AG04449 (cell line): ENCODE data around the gene FRMD4A.

Experiments
- CTCF ChIA-PET: fragments of 350-600 bp; formaldehyde crosslinking; extraction: SDS; loops from one replicate; lab custom pipeline; 2021; ENCODE audit warnings: antibody characterized with exemption; lab: Yijun Ruan, JAX
- POLR2A ChIA-PET: fragments of 400-600, 350-600 bp; formaldehyde crosslinking; extraction: SDS; loops from one replicate; lab custom pipeline; 2020; ENCODE audit warnings: antibody characterized with exemption, inconsistent platforms; lab: Yijun Ruan, JAX
- DNase-seq: peaks from one replicate; pipeline ENCODE4 v3.0.0-alpha.2; 2010; ENCODE audit warnings: low read depth, low spot score
- H3K4me3 ChIP-seq: 2 replicates; pipeline ENCODE4 v1.5.1; 2011; ENCODE audit warnings: low read depth, mild to moderate bottlenecking, control low read depth, low read length
- TF ChIP-seq, protein P1 (sequence below): IDR thresholded peaks from one replicate; pipeline ENCODE4 v1.5.1; 2011; ENCODE audit warnings: mild to moderate bottlenecking, moderate library complexity, low read length, control low read depth, inconsistent platforms; ENCODE audit not compliant: insufficient read depth; ENCODE audit errors: missing control alignments

Gene FRMD4A

DNA sequence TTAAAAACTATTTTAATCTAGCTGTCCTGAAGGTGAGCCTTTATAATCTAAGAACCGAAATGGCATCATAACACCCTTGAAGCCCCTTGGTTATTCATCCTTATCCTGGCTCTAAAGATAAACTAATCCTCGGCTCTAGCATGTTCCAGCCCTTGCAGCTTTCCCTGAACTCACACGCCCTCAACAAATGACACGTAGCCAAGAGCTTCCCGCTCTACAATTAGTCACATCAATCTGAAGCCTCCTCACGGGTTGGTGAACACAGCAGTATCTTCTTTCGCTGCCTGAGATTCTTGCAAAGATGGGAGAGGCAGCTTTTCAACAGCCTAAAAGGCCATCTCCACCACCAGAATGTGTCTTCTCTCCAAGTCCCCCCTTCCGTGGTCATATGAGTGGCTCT, 4.1 kb downstream of the FRMD4A start:
- POLR2A ChIA-PET, result no interaction called here
- DNase-seq, result no peak
- CTCF ChIA-PET, result no interaction called here

DNA sequence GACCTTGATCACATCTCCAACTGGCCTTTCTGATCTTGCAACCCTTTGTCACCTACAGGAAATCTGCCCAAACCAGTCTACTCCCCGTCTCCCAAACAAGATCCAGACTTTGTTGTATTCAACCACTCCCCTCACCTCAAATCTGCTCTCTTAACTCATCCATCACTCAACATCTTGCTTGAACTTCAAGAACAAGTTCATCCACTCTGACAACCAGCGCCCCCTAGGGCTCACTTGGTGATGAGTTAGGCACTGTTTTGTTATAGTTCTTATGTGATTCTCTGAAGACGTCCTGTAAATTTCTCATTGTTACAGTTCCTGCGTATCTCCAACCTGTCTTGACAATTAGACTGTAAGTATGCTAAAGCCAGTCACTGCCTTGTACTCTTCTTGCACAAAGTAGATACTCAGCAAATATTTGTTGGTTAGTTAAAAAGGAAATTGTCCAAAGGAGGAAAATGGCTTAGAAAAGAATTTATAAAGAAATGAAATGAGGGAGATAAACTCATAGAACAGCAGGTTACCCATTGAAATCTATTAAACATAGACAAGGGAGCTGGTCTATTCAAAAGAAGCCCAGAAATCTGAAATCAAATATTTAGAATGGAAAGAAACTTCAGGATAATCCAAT, 5.3 kb downstream of the FRMD4A start:
- H3K4me3 ChIP-seq, result no peak overlapping the region
- CTCF ChIA-PET, result no interaction called here
- DNase-seq, result no peak
- POLR2A ChIA-PET, result no interaction called here
- TF ChIP-seq, protein P1, sequence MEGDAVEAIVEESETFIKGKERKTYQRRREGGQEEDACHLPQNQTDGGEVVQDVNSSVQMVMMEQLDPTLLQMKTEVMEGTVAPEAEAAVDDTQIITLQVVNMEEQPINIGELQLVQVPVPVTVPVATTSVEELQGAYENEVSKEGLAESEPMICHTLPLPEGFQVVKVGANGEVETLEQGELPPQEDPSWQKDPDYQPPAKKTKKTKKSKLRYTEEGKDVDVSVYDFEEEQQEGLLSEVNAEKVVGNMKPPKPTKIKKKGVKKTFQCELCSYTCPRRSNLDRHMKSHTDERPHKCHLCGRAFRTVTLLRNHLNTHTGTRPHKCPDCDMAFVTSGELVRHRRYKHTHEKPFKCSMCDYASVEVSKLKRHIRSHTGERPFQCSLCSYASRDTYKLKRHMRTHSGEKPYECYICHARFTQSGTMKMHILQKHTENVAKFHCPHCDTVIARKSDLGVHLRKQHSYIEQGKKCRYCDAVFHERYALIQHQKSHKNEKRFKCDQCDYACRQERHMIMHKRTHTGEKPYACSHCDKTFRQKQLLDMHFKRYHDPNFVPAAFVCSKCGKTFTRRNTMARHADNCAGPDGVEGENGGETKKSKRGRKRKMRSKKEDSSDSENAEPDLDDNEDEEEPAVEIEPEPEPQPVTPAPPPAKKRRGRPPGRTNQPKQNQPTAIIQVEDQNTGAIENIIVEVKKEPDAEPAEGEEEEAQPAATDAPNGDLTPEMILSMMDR, result peak; percentile 29

More for the DNA sequence above, 4.1 kb downstream of the FRMD4A start:
- H3K4me3 ChIP-seq, result no peak overlapping the region
- TF ChIP-seq, protein P1, result no peak

- ChIA-PET CTCF (no interaction called here), POLR2A (no interaction called here)
- no peak overlapping the region for H3K4me3 ChIP-seq
- no peak for DNase-seq
- TF ChIP-seq, protein P1, result no peak
Measured at GRCh38 chr10:14322526-14323188, 8.1 kb downstream of the FRMD4A start.

DNA sequence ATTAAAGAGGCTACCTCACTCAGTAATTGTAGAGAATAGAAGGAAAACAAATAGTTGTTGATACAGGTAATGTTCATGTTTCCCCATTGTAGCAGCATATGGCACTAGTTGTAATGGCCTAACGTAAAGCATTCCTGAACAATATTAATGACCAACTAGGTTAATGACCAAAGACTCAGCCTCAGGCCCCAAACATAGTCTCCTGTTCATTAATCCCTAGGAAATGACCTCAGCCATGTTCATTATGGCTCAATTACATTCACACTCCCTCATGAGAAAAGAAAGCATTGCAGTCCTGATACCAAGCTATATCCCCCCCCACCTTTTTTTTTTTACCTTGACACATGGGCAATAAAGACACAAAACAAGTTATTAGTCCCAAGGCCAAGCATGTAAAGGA, 12.7 kb downstream of the FRMD4A start:
- TF ChIP-seq, protein P1, result no peak
- POLR2A ChIA-PET, result no interaction called here
- CTCF ChIA-PET, result no interaction called here
- no peak overlapping the region for H3K4me3 ChIP-seq
- DNase-seq, result no peak

DNA sequence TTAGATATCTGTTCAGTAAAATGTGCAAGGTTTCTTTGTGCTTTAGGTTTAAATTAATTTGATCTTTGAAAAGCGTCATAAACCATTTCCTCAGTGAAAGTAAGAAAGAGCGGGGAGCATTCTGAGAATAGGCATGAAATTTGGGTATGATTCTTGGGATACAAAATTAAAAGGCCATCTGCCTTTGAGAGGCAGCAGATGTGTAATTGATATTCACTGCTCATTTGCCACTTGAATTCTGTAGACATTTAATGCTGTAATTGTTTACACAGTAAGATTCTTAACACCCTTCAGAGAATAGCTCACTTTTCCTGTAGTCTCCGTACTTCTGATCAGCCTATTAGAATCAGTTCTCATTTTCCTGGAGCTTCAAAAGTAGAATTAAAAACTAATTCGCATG, 18.7 kb downstream of the FRMD4A start:
- POLR2A ChIA-PET, result no interaction called here
- TF ChIP-seq, protein P1, result no peak
- no peak overlapping the region for H3K4me3 ChIP-seq
- CTCF ChIA-PET, result no interaction called here
- no peak for DNase-seq

GRCh38 chr10:14311206-14311957, 19.3 kb downstream of the FRMD4A start:
- DNase-seq, result no peak
- ChIA-PET POLR2A (no interaction called here), CTCF (no interaction called here)
- H3K4me3 ChIP-seq, result no peak overlapping the region
- TF ChIP-seq, protein P1, result no peak
